SU-DHL-6 (cell line): Measurements from ENCODE around the gene FCHO1.

Experiments
- H2AFZ ChIP-seq: fragments of 200-600 bp; sonication (generic); 2 replicates; pipeline ENCODE4 v1.6.1; 2014; ENCODE audit warnings: low read depth, mild to moderate bottlenecking, moderate library complexity, mixed read lengths, antibody characterized with exemption, low read length; ENCODE audit not compliant: severe bottlenecking
- H3F3A ChIP-seq: fragments of 200-600 bp; shearing (Covaris generic); 2 replicates; pipeline ENCODE4 v1.6.0; 2016; ENCODE audit warnings: antibody characterized with exemption, mild to moderate bottlenecking; ENCODE audit not compliant: insufficient read depth
- H3K27ac ChIP-seq: fragments of 200-600 bp; sonication (generic); 2 replicates; pipeline ENCODE4 v1.5.1; 2016; ENCODE audit warnings: low read depth, mild to moderate bottlenecking, low read length, moderate library complexity, mixed read lengths
- H3K27me3 ChIP-seq: fragments of 200-600 bp; sonication (generic), shearing (Covaris generic); 2 replicates; pipeline ENCODE4 v1.6.0; 2014; ENCODE audit warnings: mild to moderate bottlenecking, low read length
- H3K36me3 ChIP-seq: fragments of 200-600 bp; sonication (generic); 2 replicates; pipeline ENCODE4 v1.6.1; 2014; ENCODE audit warnings: mild to moderate bottlenecking, low read length, mixed read lengths
- H3K4me2 ChIP-seq: fragments of 300-600, 200-600 bp; shearing (Covaris generic), sonication (generic); 2 replicates; pipeline ENCODE4 v1.6.0; 2014; ENCODE audit warnings: low read length, low read depth, mild to moderate bottlenecking; ENCODE audit not compliant: poor library complexity, severe bottlenecking
- H3K4me3 ChIP-seq: fragments of 200-600 bp; sonication (generic); 2 replicates; pipeline ENCODE4 v1.5.1; 2014; ENCODE audit warnings: antibody characterized with exemption, low read length, mild to moderate bottlenecking, mixed read lengths; ENCODE audit not compliant: insufficient read depth, poor library complexity, severe bottlenecking
- H3K79me2 ChIP-seq: fragments of 200-600 bp; sonication (generic); 2 replicates; pipeline ENCODE4 v1.6.1; 2014; ENCODE audit warnings: mild to moderate bottlenecking, low read length, moderate library complexity; ENCODE audit not compliant: insufficient read depth
- H3K9ac ChIP-seq: fragments of 200-600 bp; sonication (generic); 2 replicates; pipeline ENCODE4 v1.7.0; 2014; ENCODE audit warnings: mild to moderate bottlenecking, low read length
- H3K9me2 ChIP-seq: fragments of 200-600 bp; sonication (generic); replicated peaks from 2 replicates; pipeline ENCODE4 v1.6.1; 2014; ENCODE audit warnings: low read length; ENCODE audit not compliant: insufficient read depth
- H3K9me3 ChIP-seq: fragments of 200-600 bp; sonication (generic); 2 replicates; pipeline ENCODE4 v1.6.1; 2014; ENCODE audit warnings: low read length, mixed read lengths; ENCODE audit not compliant: insufficient read depth
- H4K20me1 ChIP-seq: fragments of 200-600 bp; sonication (generic); 2 replicates; pipeline ENCODE4 v1.6.1; 2014; ENCODE audit warnings: low read depth, mild to moderate bottlenecking, antibody characterized with exemption, low read length, moderate library complexity, mixed read lengths
- EZH2phosphoT487 ChIP-seq: fragments of 200-600 bp; sonication (generic), shearing (Covaris generic); conservative IDR thresholded peaks from 2 replicates; pipeline ENCODE4 v1.6.1; 2018; ENCODE audit warnings: mild to moderate bottlenecking, antibody characterized with exemption, low read length, moderate library complexity, mixed read lengths
- TF ChIP-seq, protein P1 (sequence below): fragments of 200-600 bp; sonication (generic); IDR thresholded peaks from one replicate; pipeline ENCODE4 v1.5.1; 2017; ENCODE audit warnings: antibody characterized with exemption, mild to moderate bottlenecking, low read length, moderate library complexity; ENCODE audit not compliant: insufficient read depth, poor library complexity, severe bottlenecking

Gene FCHO1

DNA sequence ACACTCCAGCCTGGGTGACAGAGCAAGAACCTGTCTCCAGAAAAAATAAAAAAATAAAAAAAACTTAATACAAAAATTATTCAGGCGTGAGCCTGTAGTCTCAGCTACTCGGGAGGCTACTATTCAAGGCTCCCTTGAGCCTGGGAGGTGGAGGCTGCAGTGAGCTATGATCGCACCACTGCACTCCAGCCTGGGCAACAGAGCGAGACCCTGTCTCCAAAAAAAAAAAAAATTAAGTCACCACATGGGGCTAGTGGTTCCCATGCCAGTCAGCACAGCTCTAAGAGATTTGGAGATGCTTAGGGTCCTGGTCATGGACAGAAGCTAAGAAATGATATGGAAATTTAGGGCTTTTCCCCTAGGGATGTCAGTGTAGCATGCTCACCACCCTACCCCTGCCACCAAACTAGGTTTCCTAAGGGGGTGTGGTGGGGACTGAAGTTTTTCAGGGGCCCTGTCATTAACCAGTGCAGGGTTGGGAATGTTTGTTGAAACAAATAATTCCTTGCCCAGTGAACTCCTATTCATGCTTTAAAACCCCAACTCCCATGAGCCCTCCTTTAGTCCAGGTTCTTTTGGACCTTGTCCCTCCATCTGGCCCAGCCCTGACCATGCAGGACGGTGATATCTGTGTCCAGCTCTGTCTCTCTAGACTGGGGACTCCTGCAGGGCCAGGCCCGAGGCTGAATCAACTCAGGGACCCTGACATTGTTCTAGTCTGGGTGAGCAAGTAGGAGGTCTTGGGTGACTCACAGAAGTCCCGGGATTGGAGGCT, 1.8 kb downstream of the FCHO1 start:
- H3K4me2 ChIP-seq, result peak overlapping the region; percentile 73
- no peak for TF ChIP-seq EZH2phosphoT487
- TF ChIP-seq, protein P1, sequence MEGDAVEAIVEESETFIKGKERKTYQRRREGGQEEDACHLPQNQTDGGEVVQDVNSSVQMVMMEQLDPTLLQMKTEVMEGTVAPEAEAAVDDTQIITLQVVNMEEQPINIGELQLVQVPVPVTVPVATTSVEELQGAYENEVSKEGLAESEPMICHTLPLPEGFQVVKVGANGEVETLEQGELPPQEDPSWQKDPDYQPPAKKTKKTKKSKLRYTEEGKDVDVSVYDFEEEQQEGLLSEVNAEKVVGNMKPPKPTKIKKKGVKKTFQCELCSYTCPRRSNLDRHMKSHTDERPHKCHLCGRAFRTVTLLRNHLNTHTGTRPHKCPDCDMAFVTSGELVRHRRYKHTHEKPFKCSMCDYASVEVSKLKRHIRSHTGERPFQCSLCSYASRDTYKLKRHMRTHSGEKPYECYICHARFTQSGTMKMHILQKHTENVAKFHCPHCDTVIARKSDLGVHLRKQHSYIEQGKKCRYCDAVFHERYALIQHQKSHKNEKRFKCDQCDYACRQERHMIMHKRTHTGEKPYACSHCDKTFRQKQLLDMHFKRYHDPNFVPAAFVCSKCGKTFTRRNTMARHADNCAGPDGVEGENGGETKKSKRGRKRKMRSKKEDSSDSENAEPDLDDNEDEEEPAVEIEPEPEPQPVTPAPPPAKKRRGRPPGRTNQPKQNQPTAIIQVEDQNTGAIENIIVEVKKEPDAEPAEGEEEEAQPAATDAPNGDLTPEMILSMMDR, result no peak
- peaks cover 48% of the 10 kb centered on the region for H3F3A ChIP-seq
- H3K9me2 ChIP-seq, result no peaks in the 10 kb centered on the region
- no peak overlapping the region for H3K9ac ChIP-seq
- H3K27me3 ChIP-seq, result no peaks in the 10 kb centered on the region
- H3K27ac ChIP-seq, result peak overlapping the region; percentile 88
- no peak overlapping the region for H2AFZ ChIP-seq
- no peaks in the 10 kb centered on the region for H3K9me3 ChIP-seq
- peaks cover 47% of the 10 kb centered on the region for H3K79me2 ChIP-seq
- H4K20me1 ChIP-seq, result no peaks in the 10 kb centered on the region
- H3K36me3 ChIP-seq, result no peaks in the 10 kb centered on the region
- H3K4me3 ChIP-seq, result no peak overlapping the region

DNA sequence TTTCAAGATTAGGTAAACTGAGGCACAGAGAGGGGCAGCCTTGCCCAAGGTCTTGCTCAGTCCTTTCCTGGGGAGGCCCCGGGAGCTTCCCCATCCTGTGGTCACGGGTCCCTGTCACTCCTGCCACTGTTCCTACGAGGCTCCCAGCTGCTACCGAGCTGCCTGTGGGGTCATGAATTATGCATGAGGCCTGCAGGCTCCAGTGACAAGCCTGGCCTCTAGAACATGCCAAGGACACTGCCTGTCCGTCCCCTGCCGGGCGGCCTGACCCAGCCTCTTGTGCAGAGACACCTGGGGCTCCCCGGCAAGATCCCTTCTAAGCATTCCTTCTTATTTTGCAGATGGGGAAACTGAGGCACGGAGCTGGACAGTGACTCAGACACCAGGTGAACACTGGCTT, 2.7 kb downstream of the FCHO1 start:
- H3K36me3 ChIP-seq, result no peaks in the 10 kb centered on the region
- H2AFZ ChIP-seq, result no peak overlapping the region
- no peaks in the 10 kb centered on the region for H3K9me2 ChIP-seq
- H3K9ac ChIP-seq, result no peak overlapping the region
- no peak overlapping the region for H3K4me3 ChIP-seq
- no peaks in the 10 kb centered on the region for H3K27me3 ChIP-seq
- TF ChIP-seq, protein P1, result no peak
- no peak for TF ChIP-seq EZH2phosphoT487
- H3K79me2 ChIP-seq, result peaks cover 38% of the 10 kb centered on the region
- H3F3A ChIP-seq, result peaks cover 44% of the 10 kb centered on the region
- H3K9me3 ChIP-seq, result no peaks in the 10 kb centered on the region
- peak overlapping the region; percentile 68 for H3K27ac ChIP-seq
- peak overlapping the region; percentile 27 for H3K4me2 ChIP-seq
- H4K20me1 ChIP-seq, result no peaks in the 10 kb centered on the region

DNA sequence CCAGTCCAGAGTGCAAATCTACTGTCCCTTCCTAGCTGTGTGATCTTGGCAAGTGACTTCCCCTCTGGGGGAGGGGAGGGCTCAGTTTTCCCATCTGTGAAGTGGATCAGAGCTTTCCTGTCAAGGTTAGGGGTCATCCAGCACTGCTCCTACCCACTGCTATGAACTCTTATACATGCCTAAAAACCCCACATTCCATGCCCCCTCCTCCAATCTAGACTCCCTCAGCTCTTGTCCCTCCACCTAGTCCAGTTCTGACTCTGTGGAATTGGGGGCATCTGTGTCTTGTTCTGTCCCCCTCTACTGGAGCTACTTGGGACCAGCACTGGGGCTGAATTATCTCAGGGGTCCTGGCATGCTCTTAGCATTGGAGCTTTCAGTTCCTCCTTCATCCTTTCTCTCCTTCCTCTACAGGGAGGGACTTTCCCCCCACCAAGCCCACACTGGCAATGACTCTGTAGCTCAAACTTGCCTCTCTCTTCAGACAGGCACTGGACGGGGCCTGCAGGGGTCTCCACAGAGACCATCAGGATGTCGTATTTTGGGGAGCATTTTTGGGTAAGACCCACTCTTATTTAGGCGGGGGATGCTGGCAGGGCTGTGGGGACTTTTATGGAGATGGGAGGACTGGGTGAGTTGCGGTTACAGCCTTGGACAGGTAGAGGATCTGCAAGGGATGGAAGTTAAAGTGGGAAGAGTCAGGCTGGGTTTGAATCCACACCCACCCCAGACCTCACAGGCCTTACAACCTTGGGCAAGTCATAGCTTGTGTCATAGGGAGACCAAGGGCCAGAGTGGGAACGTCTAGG, 3.6 kb downstream of the FCHO1 start:
- Histone ChIP-seq H4K20me1 (no peaks in the 10 kb centered on the region), H3K4me3 (no peak overlapping the region), H2AFZ (no peak overlapping the region), H3K79me2 (peaks cover 29% of the 10 kb centered on the region), H3K27ac (peak overlapping the region; percentile 68), H3K9me3 (no peaks in the 10 kb centered on the region), H3K9ac (peak overlapping the region; percentile 9; the same call in 1 of the 2 replicates), H3K36me3 (no peaks in the 10 kb centered on the region), H3F3A (peaks cover 36% of the 10 kb centered on the region), H3K4me2 (peak overlapping the region; percentile 27), H3K9me2 (no peaks in the 10 kb centered on the region), H3K27me3 (no peaks in the 10 kb centered on the region)
- TF ChIP-seq EZH2phosphoT487, result no peak
- TF ChIP-seq, protein P1, result peak; percentile 68
